Measurements from ENCODE around the gene GADD45B. TPM values are rescaled to one million over a fixed set of nuclear protein-coding genes. Genes with fewer than 3 reads are reported as not detected.

GADD45B gene
- total RNA-seq, 120 experiments from 2014 or later = 15.8 to 333 (median 47.4) TPM

Small RNAs within 50 kb of the gene (microRNA-seq; reads per million reads assigned to microRNA genes)
- gene MIR7108 = 0 to 0.85 (median 0) reads per million in 43 experiments

Other genes with a start within 250 kb of the GADD45B start
- gene PLEKHJ1, start 239.8 kb upstream of the GADD45B start, total RNA-seq = 10 to 100 TPM; 32.8 to 66.7 (median 46.1) TPM
- gene SF3A2, start 239.3 kb upstream of the GADD45B start, total RNA-seq = 10 to 100 TPM; 27.0 to 68.4 (median 48.2) TPM
- gene AMH, start 226.8 kb upstream of the GADD45B start, total RNA-seq = 10 to 100 TPM in 40 of 120 experiments, 1 to 10 TPM in 79, not detected in 1; 2.5 to 24.6 (median 7.6) TPM
- 1 to 10 TPM in 34 of 120 experiments, under 1 TPM in 34, not detected in 52; 0.43 to 2.3 (median 1.0) TPM for gene JSRP1, start 219.7 kb upstream of the GADD45B start, total RNA-seq
- 1 to 10 TPM in 12 of 120 experiments, under 1 TPM in 101, not detected in 7; 0.16 to 1.5 (median 0.55) TPM for gene PEAK3, start 194.0 kb upstream of the GADD45B start, total RNA-seq
- 10 to 100 TPM in 1 of 120 experiments, 1 to 10 TPM in 119; 1.7 to 16.2 (median 4.4) TPM for gene LINGO3, start 168.0 kb upstream of the GADD45B start, total RNA-seq
- 10 to 100 TPM; 25.2 to 59.5 (median 43.2) TPM for gene LSM7, start 147.5 kb upstream of the GADD45B start, total RNA-seq
- 100 to 1,000 TPM in 7 of 120 experiments, 10 to 100 TPM in 113; 40.9 to 134 (median 70.6) TPM for gene SPPL2B, start 147.4 kb upstream of the GADD45B start, total RNA-seq
- 1 to 10 TPM in 1 of 120 experiments, under 1 TPM in 61, not detected in 58; 0.13 to 1.5 (median 0.29) TPM for gene TMPRSS9, start 115.9 kb upstream of the GADD45B start, total RNA-seq
- gene TIMM13, start 48.5 kb upstream of the GADD45B start, total RNA-seq = 10 to 100 TPM; 36.0 to 71.8 (median 52.0) TPM
- 10 to 100 TPM; 13.4 to 25.1 (median 18.3) TPM for gene LMNB2, start 19.2 kb upstream of the GADD45B start, total RNA-seq
- gene GNG7, start 226.6 kb downstream of the GADD45B start, total RNA-seq = 100 to 1,000 TPM in 55 of 120 experiments, 10 to 100 TPM in 65; 71.9 to 184 (median 98.1) TPM
- 100 to 1,000 TPM in 107 of 120 experiments, 10 to 100 TPM in 13; 43.9 to 237 (median 155) TPM for gene DIRAS1, start 245.2 kb downstream of the GADD45B start, total RNA-seq

All from dorsolateral prefrontal cortex (tissue), 118 donors.